Brain microvascular endothelial cell (primary cell): ENCODE results near the gene NAT8.
"Not testable (repeated sequence)": the region's sequence is repeated elsewhere in the genome, so short reads cannot be mapped to it uniquely, and the experiment has no call there.

Experiments used
- DNase-seq: peaks from one replicate; pipeline ENCODE4 v3.0.0-alpha.2; 2020
- H3K27ac ChIP-seq: fragments of 250-450 bp; sonication (Bioruptor Pico); 2 replicates; pipeline ENCODE4 v1.5.1; 2020; ENCODE audit warnings: mild to moderate bottlenecking, moderate library complexity
- H3K27me3 ChIP-seq: fragments of 250-450 bp; sonication (Bioruptor Pico); replicated peaks from 2 replicates; pipeline ENCODE4 v1.5.1; 2020; ENCODE audit warnings: mild to moderate bottlenecking
- H3K36me3 ChIP-seq: fragments of 250-450 bp; sonication (Bioruptor Pico); replicated peaks from 2 replicates; pipeline ENCODE4 v1.5.1; 2020; ENCODE audit warnings: mild to moderate bottlenecking
- H3K4me3 ChIP-seq: 2 replicates; pipeline ENCODE4 v1.5.1; 2011; ENCODE audit warnings: low read depth, mild to moderate bottlenecking, control low read depth, low read length, moderate library complexity
- in situ Hi-C: cut with HindIII; loops from 2 replicates; pipeline ENCODE4 v1.10.0; 2017; ENCODE audit warnings: low sequenced_read_pairs, low pct_ligation_motif_present
- TF ChIP-seq, protein P1 (sequence below): IDR thresholded peaks from 2 replicates; pipeline ENCODE4 v1.5.1; 2011; ENCODE audit warnings: low read depth, mild to moderate bottlenecking, moderate library complexity, low read length, control low read depth, inconsistent platforms; ENCODE audit errors: missing control alignments

Gene NAT8

DNA sequence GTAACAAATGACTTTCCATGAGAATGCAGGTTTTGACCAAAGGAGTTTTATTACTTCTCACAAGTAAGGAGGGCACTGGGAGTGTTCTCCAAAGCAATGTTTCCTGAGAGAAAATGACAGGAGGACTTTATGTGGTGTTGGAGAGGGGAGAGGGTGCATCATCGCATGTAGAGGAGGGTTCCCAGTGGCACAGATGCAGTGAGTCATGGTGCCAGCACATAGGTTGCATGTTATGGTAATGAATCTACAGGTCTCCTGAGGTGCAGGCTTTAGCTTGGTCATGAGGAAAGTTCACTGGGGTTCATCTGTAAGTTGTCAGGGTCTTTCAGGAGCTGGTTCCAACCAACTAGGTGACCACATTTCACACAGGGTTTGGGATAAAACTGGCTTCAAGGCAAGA lies 30.4 kb downstream of the NAT8 start:
- no peak overlapping the region for H3K4me3 ChIP-seq
- DNase-seq, result no peak
- no peak overlapping the region for H3K27ac ChIP-seq
- TF ChIP-seq, protein P1, sequence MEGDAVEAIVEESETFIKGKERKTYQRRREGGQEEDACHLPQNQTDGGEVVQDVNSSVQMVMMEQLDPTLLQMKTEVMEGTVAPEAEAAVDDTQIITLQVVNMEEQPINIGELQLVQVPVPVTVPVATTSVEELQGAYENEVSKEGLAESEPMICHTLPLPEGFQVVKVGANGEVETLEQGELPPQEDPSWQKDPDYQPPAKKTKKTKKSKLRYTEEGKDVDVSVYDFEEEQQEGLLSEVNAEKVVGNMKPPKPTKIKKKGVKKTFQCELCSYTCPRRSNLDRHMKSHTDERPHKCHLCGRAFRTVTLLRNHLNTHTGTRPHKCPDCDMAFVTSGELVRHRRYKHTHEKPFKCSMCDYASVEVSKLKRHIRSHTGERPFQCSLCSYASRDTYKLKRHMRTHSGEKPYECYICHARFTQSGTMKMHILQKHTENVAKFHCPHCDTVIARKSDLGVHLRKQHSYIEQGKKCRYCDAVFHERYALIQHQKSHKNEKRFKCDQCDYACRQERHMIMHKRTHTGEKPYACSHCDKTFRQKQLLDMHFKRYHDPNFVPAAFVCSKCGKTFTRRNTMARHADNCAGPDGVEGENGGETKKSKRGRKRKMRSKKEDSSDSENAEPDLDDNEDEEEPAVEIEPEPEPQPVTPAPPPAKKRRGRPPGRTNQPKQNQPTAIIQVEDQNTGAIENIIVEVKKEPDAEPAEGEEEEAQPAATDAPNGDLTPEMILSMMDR, result no peak
- H3K27me3 ChIP-seq, result no peaks in the 10 kb centered on the region
- H3K36me3 ChIP-seq, result no peaks in the 10 kb centered on the region
- in situ Hi-C loops, result no loop called here

DNA sequence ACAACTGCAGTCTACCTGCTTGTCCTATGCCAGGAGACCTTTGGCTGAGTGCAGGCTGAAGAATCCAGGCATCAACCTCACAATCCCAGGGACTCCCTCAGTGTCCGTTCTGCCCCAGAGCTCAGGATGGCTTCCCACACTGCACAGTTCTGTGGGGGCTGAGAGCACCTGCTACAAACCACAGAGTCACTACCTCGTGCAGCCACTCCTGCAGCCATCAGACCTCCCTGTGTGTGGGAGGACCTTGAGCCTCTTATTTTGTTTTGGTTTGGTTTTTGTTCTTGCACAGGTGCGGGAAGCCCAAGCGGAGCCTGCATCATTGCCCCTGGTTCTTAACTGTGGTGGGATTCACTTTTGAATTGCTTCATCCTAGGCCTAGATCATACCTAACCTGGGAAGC lies 31.0 kb downstream of the NAT8 start:
- in situ Hi-C loops, result no loop called here
- Histone ChIP-seq H3K27ac (no peak overlapping the region), H3K4me3 (no peak overlapping the region), H3K27me3 (no peaks in the 10 kb centered on the region), H3K36me3 (no peaks in the 10 kb centered on the region)
- DNase-seq, result no peak
- TF ChIP-seq, protein P1, result no peak

DNA sequence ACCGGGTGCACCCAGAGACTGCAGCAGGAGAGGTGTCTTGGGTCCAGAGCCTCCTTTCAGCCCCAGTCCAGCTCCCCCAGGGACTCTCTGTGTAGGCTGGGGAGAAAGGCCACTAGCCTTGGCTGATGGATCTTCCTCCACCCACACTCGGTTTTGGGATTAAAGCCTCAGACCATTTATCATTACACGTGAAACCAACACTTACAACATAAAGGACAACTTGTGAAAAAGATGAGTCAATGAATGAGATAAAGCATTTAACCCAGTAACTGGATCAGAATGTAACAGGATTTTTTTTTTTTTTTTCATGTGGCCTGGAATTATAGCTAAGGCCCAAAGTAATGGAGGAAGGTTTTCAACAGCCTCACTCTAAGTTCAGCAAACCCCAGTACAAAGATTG lies 32.1 kb downstream of the NAT8 start:
- DNase-seq, result no peak
- in situ Hi-C loops, result no loop called here
- no peak overlapping the region for H3K27ac ChIP-seq
- TF ChIP-seq, protein P1, result no peak
- H3K27me3 ChIP-seq, result no peaks in the 10 kb centered on the region
- H3K4me3 ChIP-seq, result no peak overlapping the region
- H3K36me3 ChIP-seq, result no peaks in the 10 kb centered on the region

DNA sequence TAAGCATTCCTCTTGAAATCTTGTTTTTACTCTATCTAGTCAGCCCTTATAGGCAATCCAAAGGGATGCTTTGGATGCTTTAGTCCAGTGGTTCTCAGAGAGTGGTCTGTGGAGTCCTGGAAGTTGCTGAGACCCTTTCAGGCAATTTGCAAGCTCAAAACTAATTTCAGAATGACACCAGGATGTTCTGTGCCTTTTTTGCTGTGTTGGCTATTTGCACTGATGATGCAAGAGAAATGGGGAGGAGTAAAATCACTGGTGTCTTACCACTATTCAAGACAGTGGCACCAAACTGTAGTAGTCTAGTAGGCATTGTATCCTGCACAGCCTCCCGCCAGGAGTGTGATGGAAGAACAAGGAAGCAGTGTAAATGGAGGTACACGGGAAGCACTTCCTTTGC lies 37.6 kb downstream of the NAT8 start:
- H3K36me3 ChIP-seq, H3K27ac ChIP-seq, in situ Hi-C loops, DNase-seq, H3K27me3 ChIP-seq, H3K4me3 ChIP-seq: not testable (repeated sequence)

DNA sequence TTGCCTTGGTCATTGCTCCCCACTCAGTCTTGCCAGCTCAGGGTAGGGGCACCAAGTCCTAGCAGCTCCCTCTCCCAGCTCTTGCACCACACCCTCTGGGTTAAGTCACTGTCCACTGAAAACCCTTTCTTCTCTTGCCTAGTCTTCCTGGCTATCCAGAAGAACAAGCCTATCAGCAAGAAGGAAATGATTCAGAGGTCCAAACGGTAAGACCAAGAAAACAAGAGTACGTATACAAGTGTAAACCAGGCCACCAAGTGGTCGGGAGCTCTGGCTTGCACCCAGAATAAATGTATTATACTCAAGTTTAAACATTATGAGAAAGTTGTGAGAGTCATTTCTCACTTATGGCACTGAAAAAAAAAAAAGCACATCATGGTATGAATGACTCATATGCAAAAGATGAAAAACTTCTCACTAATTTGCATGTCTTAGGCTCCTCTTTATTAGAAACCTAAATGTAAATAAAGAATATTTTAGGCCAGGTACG lies 39.1 kb downstream of the NAT8 start:
- in situ Hi-C loops, H3K36me3 ChIP-seq, H3K27me3 ChIP-seq, H3K4me3 ChIP-seq: not testable (repeated sequence)
- peak overlapping the region; percentile 36 for H3K27ac ChIP-seq
- DNase-seq, result peak; percentile 79

DNA sequence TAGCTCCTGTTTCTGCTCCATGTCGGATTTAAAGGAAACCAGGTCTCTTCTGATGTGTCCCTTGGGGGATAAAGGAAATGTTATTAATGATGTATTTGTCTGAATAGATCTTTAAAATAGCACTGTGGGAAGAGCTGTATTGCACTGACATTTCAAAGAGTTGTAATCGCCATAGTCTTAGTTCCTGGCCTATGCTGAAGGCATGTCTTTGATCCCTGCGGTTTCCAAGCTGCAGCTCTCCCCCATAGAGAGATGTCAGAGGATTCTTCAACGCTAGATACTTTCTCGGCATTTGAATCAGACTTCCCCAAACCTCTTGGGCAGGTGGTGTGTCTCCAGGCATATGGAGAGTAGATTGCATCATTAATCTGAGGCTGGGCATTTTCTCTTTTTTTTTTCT lies 40.4 kb downstream of the NAT8 start:
- no peaks in the 10 kb centered on the region for H3K27me3 ChIP-seq
- H3K36me3 ChIP-seq, result no peaks in the 10 kb centered on the region
- no peak overlapping the region for H3K4me3 ChIP-seq
- no peak for DNase-seq
- TF ChIP-seq, protein P1, result no peak
- in situ Hi-C loops, result no loop called here
- H3K27ac ChIP-seq, result no peak overlapping the region

DNA sequence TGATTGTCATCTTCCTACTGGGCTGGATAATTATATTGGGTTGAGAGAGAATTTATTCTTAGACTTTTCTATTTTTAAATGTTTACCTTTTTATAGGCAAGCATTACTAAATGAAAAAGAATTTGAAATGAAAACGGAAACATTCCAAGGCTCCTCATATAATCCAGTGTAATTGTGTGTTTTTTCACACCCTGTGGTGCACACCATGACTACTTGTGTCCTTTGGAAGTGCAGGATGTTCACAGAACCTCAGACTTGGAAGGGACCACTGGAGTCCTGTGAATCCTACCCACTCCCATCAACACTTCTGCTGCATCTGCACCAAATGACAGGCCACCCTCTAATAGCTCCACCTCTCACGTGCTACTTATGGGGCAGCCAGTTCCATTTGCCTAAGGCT lies 48.0 kb downstream of the NAT8 start:
- Histone ChIP-seq H3K4me3 (no peak overlapping the region), H3K27me3 (no peaks in the 10 kb centered on the region), H3K36me3 (no peaks in the 10 kb centered on the region), H3K27ac (no peak overlapping the region)
- in situ Hi-C loops, result no loop called here
- DNase-seq, result no peak
- TF ChIP-seq, protein P1, result no peak
